Hepatocyte (in vitro differentiated cells): ENCODE data around the gene AMPH.

Experiments used
- EZH2phosphoT487 ChIP-seq: fragments of 200-600 bp; sonication (generic); IDR thresholded peaks from one replicate; pipeline ENCODE4 v1.6.1; 2018; ENCODE audit warnings: antibody characterized with exemption, mild to moderate bottlenecking, low read depth, moderate library complexity; ENCODE audit not compliant: unreplicated experiment, severe bottlenecking
- TF ChIP-seq, protein P1 (sequence below): fragments of 200-600 bp; sonication (generic); IDR thresholded peaks from 2 replicates; pipeline ENCODE4 v1.5.1; 2016; ENCODE audit warnings: antibody characterized with exemption, mild to moderate bottlenecking; ENCODE audit not compliant: poor library complexity

DNA sequence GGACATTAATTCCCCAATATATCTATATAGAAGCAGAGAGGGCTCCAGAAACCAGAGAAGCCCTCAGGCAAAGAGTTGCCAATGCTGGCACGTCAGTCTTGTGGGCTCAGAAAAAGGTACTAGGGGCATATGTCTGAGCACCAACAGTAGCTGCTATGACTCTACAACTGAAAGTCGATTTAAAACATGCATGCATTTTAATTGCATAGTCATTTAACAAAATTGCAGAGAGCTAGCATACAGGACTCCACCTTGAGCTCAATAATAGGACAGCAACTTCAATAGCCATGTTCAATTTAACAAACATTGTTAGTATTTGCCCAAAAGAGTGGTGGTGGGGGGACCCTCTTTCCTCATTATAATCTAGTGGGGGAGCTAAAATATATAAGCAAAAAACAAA lies 126.5 kb downstream of the AMPH start:
- no peak for TF ChIP-seq EZH2phosphoT487
- TF ChIP-seq, protein P1, sequence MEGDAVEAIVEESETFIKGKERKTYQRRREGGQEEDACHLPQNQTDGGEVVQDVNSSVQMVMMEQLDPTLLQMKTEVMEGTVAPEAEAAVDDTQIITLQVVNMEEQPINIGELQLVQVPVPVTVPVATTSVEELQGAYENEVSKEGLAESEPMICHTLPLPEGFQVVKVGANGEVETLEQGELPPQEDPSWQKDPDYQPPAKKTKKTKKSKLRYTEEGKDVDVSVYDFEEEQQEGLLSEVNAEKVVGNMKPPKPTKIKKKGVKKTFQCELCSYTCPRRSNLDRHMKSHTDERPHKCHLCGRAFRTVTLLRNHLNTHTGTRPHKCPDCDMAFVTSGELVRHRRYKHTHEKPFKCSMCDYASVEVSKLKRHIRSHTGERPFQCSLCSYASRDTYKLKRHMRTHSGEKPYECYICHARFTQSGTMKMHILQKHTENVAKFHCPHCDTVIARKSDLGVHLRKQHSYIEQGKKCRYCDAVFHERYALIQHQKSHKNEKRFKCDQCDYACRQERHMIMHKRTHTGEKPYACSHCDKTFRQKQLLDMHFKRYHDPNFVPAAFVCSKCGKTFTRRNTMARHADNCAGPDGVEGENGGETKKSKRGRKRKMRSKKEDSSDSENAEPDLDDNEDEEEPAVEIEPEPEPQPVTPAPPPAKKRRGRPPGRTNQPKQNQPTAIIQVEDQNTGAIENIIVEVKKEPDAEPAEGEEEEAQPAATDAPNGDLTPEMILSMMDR: no peak
